D721Med (cell line): Measurements from ENCODE around the gene ITPRIP.

Experiments
- DNase-seq: peaks from one replicate; pipeline ENCODE4 v3.0.0; 2011; ENCODE audit warnings: low spot score; ENCODE audit not compliant: insufficient read length
- FAIRE-seq: peaks from 2 replicates; lab custom pipeline; 2011; peaks lifted over from hg19 to GRCh38; lab: Jason Lieb, UNC
- CTCF ChIP-seq: IDR thresholded peaks from 2 replicates; pipeline ENCODE4 v1.5.1; 2012; ENCODE audit warnings: mild to moderate bottlenecking, control low read depth; ENCODE audit not compliant: insufficient read depth; ENCODE audit errors: missing control alignments

ITPRIP gene

GRCh38 chr10:104325436-104326435 lies 12.5 kb downstream of the ITPRIP start:
- no peak for FAIRE-seq
- no peak for TF ChIP-seq CTCF
- DNase-seq: no peak

GRCh38 chr10:104324931-104325330 lies 13.3 kb downstream of the ITPRIP start:
- FAIRE-seq: no peak

GRCh38 chr10:104324221-104324686 lies 14.0 kb downstream of the ITPRIP start:
- TF ChIP-seq CTCF: no peak
- FAIRE-seq (no peak), DNase-seq (no peak)

More at GRCh38 chr10:104324931-104325330, 13.3 kb downstream of the ITPRIP start:
- no peak for TF ChIP-seq CTCF
- DNase-seq: no peak

GRCh38 chr10:104323760-104324201 lies 14.5 kb downstream of the ITPRIP start:
- FAIRE-seq: no peak

GRCh38 chr10:104323085-104323484 lies 15.2 kb downstream of the ITPRIP start:
- DNase-seq: no peak
- FAIRE-seq: no peak

More at GRCh38 chr10:104323760-104324201, 14.5 kb downstream of the ITPRIP start:
- TF ChIP-seq CTCF: no peak
- no peak for DNase-seq

GRCh38 chr10:104322416-104322782 lies 15.9 kb downstream of the ITPRIP start:
- no peak for TF ChIP-seq CTCF
- no peak for FAIRE-seq
- DNase-seq: no peak

More at GRCh38 chr10:104323085-104323484, 15.2 kb downstream of the ITPRIP start:
- no peak for TF ChIP-seq CTCF
